ENCODE measurements around the gene PGLYRP4.
"Not testable (repeated sequence)": the region's sequence is repeated elsewhere in the genome, so short reads cannot be mapped to it uniquely, and the experiment has no call there.

- not testable (repeated sequence) for TF ChIP-seq CTCF (conservative IDR thresholded peaks at IDR 0.05; ENCODE audit: low read depth, low read length); EZH2 (IDR thresholded peaks at IDR 0.05; ENCODE audit: borderline replicate concordance, low read depth, low read length, poor library complexity, severe bottlenecking)
These were observed 30.5 kb downstream of the PGLYRP4 start for GRCh38 chr1:153318145-153318544.

All from A673 (cell line).